Fibroblast of lung (primary cell): ENCODE data around the gene CXCL6. TPM values are rescaled to one million over a fixed set of nuclear protein-coding genes. Genes with fewer than 3 reads are reported as not detected.

Source experiments
- DNase-seq, 2 donors: peaks; one replicate each; pipeline versions ENCODE4 v3.0.0 to v3.0.0-alpha.2; 2010; ENCODE audit warnings: low read depth in 2 of 2
- H2AFZ ChIP-seq: 2 replicates; pipeline ENCODE4 v1.5.1; 2012; ENCODE audit warnings: low read length, control low read depth, inconsistent platforms
- H3K27ac ChIP-seq: 2 replicates; pipeline ENCODE4 v1.5.1; 2011; ENCODE audit warnings: low read length, control low read depth; ENCODE audit not compliant: insufficient read depth
- H3K27me3 ChIP-seq: 2 replicates; pipeline ENCODE4 v1.5.1; 2011; ENCODE audit warnings: mild to moderate bottlenecking, low read length; ENCODE audit not compliant: control insufficient read depth, insufficient read depth
- H3K36me3 ChIP-seq: 2 replicates; pipeline ENCODE4 v1.5.1; 2011; ENCODE audit warnings: low read length; ENCODE audit not compliant: control insufficient read depth, insufficient read depth
- H3K4me1 ChIP-seq: 2 replicates; pipeline ENCODE4 v1.5.1; 2011; ENCODE audit warnings: low read length; ENCODE audit not compliant: control insufficient read depth, insufficient read depth; ENCODE audit errors: extremely low read depth
- H3K4me2 ChIP-seq: 2 replicates; pipeline ENCODE4 v1.5.1; 2011; ENCODE audit warnings: low read length, control low read depth; ENCODE audit not compliant: insufficient read depth; ENCODE audit errors: extremely low read depth
- H3K4me3 ChIP-seq, 4 experiments: fragments of 200-600 bp in 1 of 4; sonication (generic) in 1 of 4; replicated peaks in 1 of 4; 2 replicates each; pipeline ENCODE4 v1.5.1; 2011 to 2016; ENCODE audit warnings: low read length in 4 of 4, low read depth in 3 of 4, mild to moderate bottlenecking in 3 of 4, control low read depth in 2 of 4, inconsistent platforms in 1 of 4, mixed read lengths in 1 of 4; ENCODE audit not compliant: insufficient read depth in 1 of 4; ENCODE audit errors: control extremely low read depth in 1 of 4
- H3K79me2 ChIP-seq: 2 replicates; pipeline ENCODE4 v1.5.1; 2012; ENCODE audit warnings: mild to moderate bottlenecking, low read length, inconsistent platforms; ENCODE audit not compliant: control insufficient read depth, insufficient read depth
- H3K9ac ChIP-seq: 2 replicates; pipeline ENCODE4 v1.5.1; 2011; ENCODE audit warnings: mild to moderate bottlenecking, low read length, control low read depth; ENCODE audit not compliant: insufficient read depth
- H3K9me3 ChIP-seq: 2 replicates; pipeline ENCODE4 v1.5.1; 2012; ENCODE audit warnings: low read depth, low read length; ENCODE audit not compliant: control insufficient read depth, insufficient read depth
- H4K20me1 ChIP-seq: 2 replicates; pipeline ENCODE4 v1.5.1; 2011; ENCODE audit warnings: low read length; ENCODE audit not compliant: control insufficient read depth, insufficient read depth; ENCODE audit errors: extremely low read depth
- CTCF ChIP-seq, 2 donors: IDR thresholded peaks in 1 of 2; conservative IDR thresholded peaks in 1 of 2; 1 replicate in 1 of 2; 2 replicates in 1 of 2; pipeline ENCODE4 v1.5.1; 2011 to 2012; ENCODE audit warnings: low read length in 2 of 2, control low read depth in 1 of 2, inconsistent platforms in 1 of 2, low read depth in 1 of 2, mild to moderate bottlenecking in 1 of 2
- EZH2 ChIP-seq: IDR thresholded peaks from 2 replicates; pipeline ENCODE4 v1.5.1; 2012; ENCODE audit warnings: low read length, control low read depth, mild to moderate bottlenecking; ENCODE audit errors: missing control alignments
- polyA minus RNA-seq: library from RNA; depleted of rRNA, polyadenylated mRNA; stranded (reverse); fragments of >200 nt; gene quantifications from 2 replicates; pipeline ENCODE4 v1.2.3, GENCODE V29; 2011; ENCODE audit warnings: low replicate concordance
- polyA plus RNA-seq, 2 donors: library from polyadenylated mRNA; depleted of rRNA in 1 of 2; stranded (reverse) in 1 of 2; unstranded in 1 of 2; fragments of >200 nt; gene quantifications; 2 replicates each; pipeline ENCODE4 v1.2.1, GENCODE V29; 2011 to 2012; ENCODE audit warnings: missing spikeins in 1 of 2
- total RNA-seq: library from RNA; depleted of rRNA; stranded (reverse); fragments of >200 nt; gene quantifications from 2 replicates; pipeline ENCODE4 v1.2.1, GENCODE V29; 2014

The CXCL6 gene
- total RNA-seq (0.17 and 0.77 TPM in 2 replicates), polyA plus RNA-seq (0.23 and 0.66 TPM in 2 replicates), polyA minus RNA-seq (not detected in 2 replicates)
- 0.43 and 0.62 TPM in 2 replicates for polyA plus RNA-seq (2012)

GRCh38 chr4:73836373-73837279 lies at the start of gene CXCL6:
Gene CXCL6 (plus strand): TSS chr4:73836678. CDS start chr4:73836751, 73 bp downstream.
- Histone ChIP-seq H3K4me1 (peaks cover 9% of the 10 kb centered on the region), H3K27me3 (no peaks in the 10 kb centered on the region), H3K36me3 (no peaks in the 10 kb centered on the region), H3K4me2 (peak within 1 kb of the TSS; percentile 95), H3K9ac (no peak within 1 kb of the TSS), H2AFZ (peak within 1 kb of the TSS; percentile 82), H4K20me1 (no peaks in the 10 kb centered on the region), H3K9me3 (no peaks in the 10 kb centered on the region), H3K4me3 (peak within 1 kb of the TSS; percentile 11 to 59 (median 42)), H3K27ac (no peak within 1 kb of the TSS), H3K79me2 (no peaks in the 10 kb centered on the region)
- DNase-seq: peak in 1 of 2 donors; percentile 36
- TF ChIP-seq EZH2: no peak
- no peak for TF ChIP-seq CTCF (conservative IDR thresholded peaks at IDR 0.05 in 1 of 2, IDR thresholded peaks at IDR 0.05 in 1 of 2; ENCODE audit: low read depth in 1 of 2, low read length in 2 of 2)

GRCh38 chr4:73788411-73788810 lies 48.1 kb upstream of the CXCL6 start:
- Histone ChIP-seq H3K27ac (no peak overlapping the region), H2AFZ (peak overlapping the region; percentile 20), H3K4me1 (no peaks in the 10 kb centered on the region), H3K27me3 (no peaks in the 10 kb centered on the region), H3K4me3 (no peak overlapping the region), H3K9me3 (no peaks in the 10 kb centered on the region), H3K36me3 (no peaks in the 10 kb centered on the region), H3K79me2 (no peaks in the 10 kb centered on the region), H4K20me1 (no peaks in the 10 kb centered on the region), H3K4me2 (no peak overlapping the region), H3K9ac (no peak overlapping the region)
- DNase-seq: no peak
- TF ChIP-seq CTCF (conservative IDR thresholded peaks at IDR 0.05 in 1 of 2, IDR thresholded peaks at IDR 0.05 in 1 of 2; ENCODE audit: low read depth in 1 of 2, low read length in 2 of 2) (no peak), EZH2 (no peak)

- Histone ChIP-seq H3K27ac (no peak overlapping the region), H3K9me3 (no peaks in the 10 kb centered on the region), H3K27me3 (no peaks in the 10 kb centered on the region), H3K9ac (no peak overlapping the region), H3K79me2 (no peaks in the 10 kb centered on the region), H3K4me1 (no peaks in the 10 kb centered on the region), H3K36me3 (no peaks in the 10 kb centered on the region), H3K4me2 (no peak overlapping the region), H4K20me1 (no peaks in the 10 kb centered on the region), H2AFZ (no peak overlapping the region), H3K4me3 (no peak overlapping the region)
- DNase-seq: no peak
- TF ChIP-seq EZH2 (no peak), CTCF (conservative IDR thresholded peaks at IDR 0.05 in 1 of 2, IDR thresholded peaks at IDR 0.05 in 1 of 2; ENCODE audit: low read depth in 1 of 2, low read length in 2 of 2) (no peak)
These were observed 37.6 kb upstream of the CXCL6 start for GRCh38 chr4:73798842-73799241.
